ENCODE data around the gene EML6.

- TF ChIP-seq CTCF (conservative IDR thresholded peaks at IDR 0.05 in 1 of 2, IDR thresholded peaks at IDR 0.05 in 1 of 2; ENCODE audit: low read depth in 1 of 2, low read length in 2 of 2) (no peak), EZH2 (IDR thresholded peaks at IDR 0.05; ENCODE audit: low read length, missing control alignments) (no peak)
Measured at GRCh38 chr2:54775710-54776109, 52.2 kb downstream of the EML6 start.

Data from fibroblast of lung (primary cell).